ENCODE measurements around the gene LCN2.
"Not testable (repeated sequence)": the region's sequence is repeated elsewhere in the genome, so short reads cannot be mapped to it uniquely, and the experiment has no call there.

The LCN2 gene

DNA sequence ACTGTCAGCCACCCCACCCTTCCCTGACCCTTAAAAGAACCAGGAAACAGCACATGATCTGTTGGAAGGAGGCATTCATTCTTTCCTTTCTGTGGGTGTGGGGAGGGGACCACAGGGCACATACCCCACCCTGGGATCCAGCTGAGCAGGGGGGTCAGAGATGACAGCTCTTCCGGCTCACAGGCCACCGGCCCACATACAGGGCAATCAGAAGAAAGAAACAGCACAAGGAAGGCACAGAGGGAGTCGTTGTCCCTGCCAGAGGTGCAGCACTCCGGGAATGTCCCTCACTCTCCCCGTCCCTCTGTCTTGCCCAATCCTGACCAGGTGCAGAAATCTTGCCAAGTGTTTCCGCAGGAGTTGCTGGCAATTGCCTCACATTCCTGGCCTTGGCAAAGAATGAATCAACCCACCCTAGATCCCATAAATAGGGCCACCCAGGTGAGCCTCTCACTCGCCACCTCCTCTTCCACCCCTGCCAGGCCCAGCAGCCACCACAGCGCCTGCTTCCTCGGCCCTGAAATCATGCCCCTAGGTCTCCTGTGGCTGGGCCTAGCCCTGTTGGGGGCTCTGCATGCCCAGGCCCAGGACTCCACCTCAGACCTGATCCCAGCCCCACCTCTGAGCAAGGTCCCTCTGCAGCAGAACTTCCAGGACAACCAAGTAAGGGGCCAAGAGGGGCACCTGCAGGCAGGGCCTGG is at the start of gene LCN2:
Gene LCN2 (plus strand): TSS at position 453 of the 701 bp plus-strand sequence. CDS start 73 bp downstream, at position 526.
- DNase-seq = no peak

DNA sequence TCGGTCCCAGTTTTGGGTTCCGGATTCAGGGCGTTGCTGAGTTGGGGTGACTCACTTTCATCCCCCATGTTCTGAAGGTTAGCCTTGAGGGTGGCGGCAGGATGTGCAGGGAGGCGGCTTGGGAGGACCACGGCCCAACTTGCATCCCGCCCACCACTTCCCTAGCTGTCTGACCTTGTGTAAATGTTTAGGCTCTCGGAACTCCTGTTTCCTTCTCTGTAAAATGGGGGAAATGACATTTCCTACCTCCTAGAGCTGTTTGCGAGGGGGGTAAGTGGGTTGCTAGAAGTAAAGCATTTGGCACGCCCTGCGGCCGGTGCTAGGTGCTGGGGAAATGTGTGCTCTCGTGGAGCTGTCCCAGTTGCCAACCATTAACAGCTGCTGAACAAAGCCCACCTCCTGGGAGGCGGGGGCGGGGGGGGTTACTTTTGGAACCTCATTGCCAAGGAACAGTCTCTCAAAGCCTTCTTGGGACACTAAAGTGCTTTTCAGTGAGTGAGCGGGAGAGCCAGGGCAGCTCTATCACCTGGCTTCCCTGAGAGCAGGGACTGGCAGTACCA is 49.2 kb upstream of the LCN2 start:
- DNase-seq = no peak

DNA sequence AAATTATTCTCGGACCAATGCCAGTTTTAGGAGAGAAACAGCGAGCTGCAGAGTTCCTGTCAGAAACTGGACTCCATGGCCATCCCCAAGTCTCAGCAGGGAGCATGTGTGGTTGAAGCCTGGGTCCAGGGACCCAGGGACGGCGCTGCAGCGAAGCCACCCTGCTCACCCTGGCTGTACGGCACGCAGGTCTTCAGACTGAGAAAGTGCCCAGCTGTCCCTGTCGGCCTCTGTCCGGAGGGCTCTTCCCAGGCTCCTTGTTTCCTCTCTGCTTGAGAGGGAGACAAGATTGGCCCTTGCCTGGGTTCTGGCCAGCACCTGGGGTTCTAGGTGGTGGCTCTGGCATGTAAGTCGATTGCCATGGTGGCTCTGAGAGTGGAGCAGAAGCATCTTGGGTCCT is 48.7 kb upstream of the LCN2 start:
- no peak for DNase-seq

DNA sequence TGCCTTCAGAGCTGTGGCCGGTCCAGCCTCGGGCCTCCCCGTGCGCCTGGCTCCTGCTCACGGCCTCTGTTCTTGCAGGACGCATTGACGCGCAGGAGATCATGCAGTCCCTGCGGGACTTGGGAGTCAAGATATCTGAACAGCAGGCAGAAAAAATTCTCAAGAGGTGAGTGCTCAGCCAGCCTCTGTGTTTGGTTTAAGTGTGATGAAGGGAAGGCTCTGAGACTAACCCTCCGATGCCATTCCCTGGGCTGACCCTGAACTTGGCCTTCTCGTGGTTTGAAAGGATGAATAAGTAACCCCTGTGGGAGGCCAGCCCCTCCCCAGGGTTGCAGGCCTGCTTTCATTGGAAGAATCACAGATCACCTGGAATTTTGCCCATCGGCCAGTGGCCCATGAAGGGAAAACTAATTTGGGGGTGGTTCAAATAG is 48.0 kb upstream of the LCN2 start:
- no peak for DNase-seq

DNA sequence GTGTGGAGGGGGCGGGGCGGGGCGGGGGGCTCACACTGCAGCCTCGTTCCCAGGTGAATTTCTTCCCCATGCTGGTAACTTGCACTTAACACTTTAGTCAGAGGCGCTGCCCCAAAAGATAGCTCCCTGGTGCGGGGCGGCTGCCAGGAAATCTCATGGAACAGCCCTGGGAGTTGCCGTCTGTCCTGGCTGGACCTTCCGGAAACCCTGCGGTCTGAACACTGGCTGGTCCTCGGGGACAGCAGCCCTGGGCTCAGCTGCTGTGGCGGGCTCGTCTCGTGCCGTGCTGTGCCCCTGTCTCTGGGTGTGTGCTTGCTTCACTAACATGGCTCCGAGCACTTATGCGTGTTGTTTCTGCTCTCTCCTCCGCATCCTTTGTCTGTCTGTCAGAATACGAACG is 47.6 kb upstream of the LCN2 start:
- DNase-seq = peak; percentile 27

DNA sequence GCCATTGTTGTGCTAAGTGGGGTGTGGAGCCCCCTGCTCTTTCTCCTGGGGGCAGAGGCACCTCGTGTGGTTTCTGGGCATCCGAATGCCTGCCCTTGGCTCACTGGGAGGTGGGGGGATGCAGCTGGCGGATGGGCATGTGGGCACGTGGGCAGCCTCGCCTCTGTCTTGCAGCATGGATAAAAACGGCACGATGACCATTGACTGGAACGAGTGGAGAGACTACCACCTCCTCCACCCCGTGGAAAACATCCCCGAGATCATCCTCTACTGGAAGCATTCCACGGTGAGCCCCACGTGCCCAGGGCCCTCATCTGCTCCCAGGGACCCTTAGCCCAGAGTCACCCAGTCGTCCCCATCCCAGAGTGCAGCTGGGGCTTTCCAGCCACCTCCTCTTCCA is 47.1 kb upstream of the LCN2 start:
- no peak for DNase-seq

DNA sequence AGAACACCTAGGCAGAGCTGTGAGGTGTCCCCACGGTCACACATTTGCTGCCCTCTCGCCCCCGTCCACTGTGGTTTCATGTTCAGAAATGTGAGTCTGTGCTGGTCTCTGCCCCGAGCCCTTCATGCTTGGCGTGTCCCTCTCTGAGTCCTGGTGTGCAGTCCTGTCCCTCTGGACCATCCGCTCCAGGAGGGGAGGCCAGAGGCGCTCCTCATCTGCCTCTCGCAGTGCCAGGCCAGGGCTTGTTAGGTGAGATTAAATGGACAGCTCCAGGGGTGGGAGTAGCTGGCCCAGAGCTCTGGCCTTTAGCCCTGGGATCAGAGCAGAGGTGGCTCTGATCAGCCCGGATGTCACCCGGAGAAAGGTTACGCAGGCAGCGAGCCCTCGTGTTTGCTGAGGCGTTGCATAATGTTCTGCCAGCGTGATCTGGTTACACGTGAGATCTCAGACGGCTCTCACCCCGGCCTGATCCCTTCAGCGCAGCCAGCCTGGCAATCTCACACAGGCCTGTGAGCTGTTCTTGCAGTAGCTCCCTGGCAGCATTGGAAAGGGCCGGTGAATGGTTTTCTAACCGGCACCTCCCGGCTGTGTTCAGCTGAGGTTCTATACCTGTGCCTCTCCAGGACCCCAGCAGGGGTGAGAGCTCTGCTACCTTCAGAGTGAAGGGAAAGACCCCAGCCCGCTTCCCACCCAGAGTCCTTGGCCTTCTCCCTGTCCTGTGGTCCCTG is 46.2 kb upstream of the LCN2 start:
- peak; percentile 58 for DNase-seq

DNA sequence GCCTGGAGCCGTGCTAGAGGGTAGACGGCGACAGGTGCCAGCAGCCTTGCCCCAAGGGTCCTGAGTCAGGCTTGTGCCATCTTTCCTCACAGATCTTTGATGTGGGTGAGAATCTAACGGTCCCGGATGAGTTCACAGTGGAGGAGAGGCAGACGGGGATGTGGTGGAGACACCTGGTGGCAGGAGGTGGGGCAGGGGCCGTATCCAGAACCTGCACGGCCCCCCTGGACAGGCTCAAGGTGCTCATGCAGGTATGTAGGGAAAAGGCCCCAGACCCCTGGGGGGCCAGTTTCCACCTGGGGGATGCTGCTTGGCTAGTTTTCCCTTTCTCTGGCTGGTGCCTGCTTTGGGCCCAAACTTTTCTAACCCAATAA is 45.7 kb upstream of the LCN2 start:
- DNase-seq = no peak

DNA sequence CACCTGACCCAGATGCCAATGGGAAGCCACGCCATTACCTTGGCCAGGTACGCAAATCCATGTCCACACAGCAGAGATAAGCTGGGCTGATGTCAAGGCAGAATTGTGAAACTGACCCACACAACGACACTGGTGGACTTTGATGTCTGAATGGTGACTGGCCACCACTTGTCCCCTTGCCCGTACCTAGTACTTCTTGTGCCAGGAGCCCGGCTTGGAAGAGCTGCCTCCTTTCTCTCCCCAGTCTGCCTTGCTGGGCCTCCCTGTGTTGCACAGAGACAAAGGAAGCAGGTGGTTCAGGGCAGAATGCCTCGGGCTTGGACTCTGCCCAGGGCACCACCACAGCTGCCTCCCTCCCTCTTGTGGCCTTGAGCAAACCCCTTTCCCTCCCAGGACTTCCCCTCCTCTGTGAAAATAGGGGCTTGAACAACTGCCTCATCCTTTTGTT is 45.1 kb upstream of the LCN2 start:
- peak; percentile 54 for DNase-seq

DNA sequence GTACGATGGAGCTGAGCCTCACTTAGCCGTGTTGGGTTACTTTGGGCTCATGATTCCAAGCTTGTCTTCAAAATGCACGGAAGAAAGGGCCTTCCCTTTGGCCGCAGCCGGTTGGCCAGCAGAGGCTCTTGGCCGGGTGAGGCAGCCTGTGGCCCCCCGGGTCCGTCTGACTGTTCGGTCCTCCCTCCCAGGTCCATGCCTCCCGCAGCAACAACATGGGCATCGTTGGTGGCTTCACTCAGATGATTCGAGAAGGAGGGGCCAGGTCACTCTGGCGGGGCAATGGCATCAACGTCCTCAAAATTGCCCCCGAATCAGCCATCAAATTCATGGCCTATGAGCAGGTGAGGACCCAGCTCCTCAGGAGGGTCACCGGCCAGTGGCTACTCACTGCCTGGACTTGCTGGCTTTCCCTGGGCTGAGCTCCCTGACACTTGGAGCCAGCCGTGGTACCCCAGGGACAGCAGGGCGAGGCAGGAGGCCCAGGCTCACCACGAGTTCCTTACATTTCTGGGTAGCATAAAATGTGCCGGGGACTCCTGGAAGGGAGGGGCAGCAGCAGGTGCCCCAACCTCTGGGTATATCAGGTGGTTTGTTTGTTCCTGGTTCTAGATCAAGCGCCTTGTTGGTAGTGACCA is 43.6 kb upstream of the LCN2 start:
- DNase-seq = no peak

DNA sequence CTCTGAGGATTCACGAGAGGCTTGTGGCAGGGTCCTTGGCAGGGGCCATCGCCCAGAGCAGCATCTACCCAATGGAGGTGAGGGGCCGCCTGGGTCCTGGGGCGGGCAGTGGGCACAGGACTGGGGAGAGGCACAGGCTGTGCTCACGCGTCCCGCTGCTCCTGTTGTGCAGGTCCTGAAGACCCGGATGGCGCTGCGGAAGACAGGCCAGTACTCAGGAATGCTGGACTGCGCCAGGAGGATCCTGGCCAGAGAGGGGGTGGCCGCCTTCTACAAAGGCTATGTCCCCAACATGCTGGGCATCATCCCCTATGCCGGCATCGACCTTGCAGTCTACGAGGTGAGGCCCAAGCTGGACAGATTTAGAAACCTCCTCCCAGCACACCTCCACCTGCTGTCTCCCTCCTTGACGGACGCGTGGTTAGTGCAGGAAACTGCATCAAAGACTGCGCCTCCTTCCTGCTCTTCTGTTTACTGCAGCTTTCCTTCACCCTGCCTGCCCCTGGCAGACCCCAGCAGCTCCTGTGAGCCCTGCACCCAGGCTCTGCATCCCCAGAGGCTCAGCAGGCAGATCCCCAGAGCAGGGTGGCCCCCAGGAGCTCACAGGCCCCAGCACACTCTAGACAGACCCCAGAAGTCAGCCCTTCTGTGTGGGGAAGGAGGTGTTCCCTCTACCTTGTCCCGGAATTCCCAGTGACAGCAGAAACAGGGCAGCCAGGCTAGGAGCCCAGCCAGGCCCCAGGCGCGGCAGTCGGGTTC is 42.9 kb upstream of the LCN2 start:
- no peak for DNase-seq

DNA sequence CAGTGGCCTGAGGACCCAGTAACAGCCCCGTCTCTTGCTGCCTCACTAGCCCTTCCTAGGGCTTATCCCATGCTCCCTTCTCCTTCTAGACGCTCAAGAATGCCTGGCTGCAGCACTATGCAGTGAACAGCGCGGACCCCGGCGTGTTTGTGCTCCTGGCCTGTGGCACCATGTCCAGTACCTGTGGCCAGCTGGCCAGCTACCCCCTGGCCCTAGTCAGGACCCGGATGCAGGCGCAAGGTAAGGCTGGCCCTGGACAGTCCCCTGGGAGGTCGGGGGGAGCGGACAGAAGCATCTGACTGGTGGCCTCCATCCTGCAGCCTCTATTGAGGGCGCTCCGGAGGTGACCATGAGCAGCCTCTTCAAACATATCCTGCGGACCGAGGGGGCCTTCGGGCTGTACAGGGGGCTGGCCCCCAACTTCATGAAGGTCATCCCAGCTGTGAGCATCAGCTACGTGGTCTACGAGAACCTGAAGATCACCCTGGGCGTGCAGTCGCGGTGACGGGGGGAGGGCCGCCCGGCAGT is 42.2 kb upstream of the LCN2 start:
- DNase-seq = no peak

DNA sequence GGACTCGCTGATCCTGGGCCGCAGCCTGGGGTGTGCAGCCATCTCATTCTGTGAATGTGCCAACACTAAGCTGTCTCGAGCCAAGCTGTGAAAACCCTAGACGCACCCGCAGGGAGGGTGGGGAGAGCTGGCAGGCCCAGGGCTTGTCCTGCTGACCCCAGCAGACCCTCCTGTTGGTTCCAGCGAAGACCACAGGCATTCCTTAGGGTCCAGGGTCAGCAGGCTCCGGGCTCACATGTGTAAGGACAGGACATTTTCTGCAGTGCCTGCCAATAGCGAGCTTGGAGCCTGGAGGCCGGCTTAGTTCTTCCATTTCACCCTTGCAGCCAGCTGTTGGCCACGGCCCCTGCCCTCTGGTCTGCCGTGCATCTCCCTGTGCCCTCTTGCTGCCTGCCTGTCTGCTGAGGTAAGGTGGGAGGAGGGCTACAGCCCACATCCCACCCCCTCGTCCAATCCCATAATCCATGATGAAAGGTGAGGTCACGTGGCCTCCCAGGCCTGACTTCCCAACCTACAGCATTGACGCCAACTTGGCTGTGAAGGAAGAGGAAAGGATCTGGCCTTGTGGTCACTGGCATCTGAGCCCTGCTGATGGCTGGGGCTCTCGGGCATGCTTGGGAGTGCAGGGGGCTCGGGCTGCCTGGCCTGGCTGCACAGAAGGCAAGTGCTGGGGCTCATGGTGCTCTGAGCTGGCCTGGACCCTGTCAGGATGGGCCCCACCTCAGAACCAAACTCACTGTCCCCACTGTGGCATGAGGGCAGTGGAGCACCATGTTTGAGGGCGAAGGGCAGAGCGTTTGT is 41.6 kb upstream of the LCN2 start:
- DNase-seq = no peak

DNA sequence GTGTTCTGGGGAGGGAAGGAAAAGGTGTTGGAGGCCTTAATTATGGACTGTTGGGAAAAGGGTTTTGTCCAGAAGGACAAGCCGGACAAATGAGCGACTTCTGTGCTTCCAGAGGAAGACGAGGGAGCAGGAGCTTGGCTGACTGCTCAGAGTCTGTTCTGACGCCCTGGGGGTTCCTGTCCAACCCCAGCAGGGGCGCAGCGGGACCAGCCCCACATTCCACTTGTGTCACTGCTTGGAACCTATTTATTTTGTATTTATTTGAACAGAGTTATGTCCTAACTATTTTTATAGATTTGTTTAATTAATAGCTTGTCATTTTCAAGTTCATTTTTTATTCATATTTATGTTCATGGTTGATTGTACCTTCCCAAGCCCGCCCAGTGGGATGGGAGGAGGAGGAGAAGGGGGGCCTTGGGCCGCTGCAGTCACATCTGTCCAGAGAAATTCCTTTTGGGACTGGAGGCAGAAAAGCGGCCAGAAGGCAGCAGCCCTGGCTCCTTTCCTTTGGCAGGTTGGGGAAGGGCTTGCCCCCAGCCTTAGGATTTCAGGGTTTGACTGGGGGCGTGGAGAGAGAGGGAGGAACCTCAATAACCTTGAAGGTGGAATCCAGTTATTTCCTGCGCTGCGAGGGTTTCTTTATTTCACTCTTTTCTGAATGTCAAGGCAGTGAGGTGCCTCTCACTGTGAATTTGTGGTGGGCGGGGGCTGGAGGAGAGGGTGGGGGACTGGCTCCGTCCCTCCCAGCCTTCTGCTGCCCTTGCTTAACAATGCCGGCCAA is 40.8 kb upstream of the LCN2 start:
- DNase-seq = no peak

DNA sequence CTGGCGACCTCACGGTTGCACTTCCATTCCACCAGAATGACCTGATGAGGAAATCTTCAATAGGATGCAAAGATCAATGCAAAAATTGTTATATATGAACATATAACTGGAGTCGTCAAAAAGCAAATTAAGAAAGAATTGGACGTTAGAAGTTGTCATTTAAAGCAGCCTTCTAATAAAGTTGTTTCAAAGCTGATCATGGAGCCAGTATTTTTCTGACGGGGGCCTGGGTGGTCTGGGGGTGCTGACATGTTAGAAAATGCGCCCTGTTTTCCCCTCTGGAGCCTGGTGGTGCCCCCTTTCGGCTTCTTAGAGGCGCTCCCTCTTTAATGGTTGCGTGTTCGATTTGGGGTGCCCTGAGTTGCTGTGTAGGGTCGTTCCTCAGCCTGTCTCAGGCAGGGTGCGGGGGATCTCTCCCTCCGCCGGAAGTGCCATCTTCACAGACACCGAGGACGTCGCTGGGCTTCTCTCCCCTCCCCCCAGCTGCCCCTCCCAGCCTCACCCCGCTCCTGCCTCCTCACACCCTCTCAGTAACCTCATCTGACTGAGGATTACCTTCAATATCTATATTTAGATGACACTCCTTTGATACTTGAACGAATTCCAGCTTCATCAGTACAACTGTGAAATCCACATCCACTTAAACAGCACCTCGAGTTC is 40.1 kb upstream of the LCN2 start:
- no peak for DNase-seq

DNA sequence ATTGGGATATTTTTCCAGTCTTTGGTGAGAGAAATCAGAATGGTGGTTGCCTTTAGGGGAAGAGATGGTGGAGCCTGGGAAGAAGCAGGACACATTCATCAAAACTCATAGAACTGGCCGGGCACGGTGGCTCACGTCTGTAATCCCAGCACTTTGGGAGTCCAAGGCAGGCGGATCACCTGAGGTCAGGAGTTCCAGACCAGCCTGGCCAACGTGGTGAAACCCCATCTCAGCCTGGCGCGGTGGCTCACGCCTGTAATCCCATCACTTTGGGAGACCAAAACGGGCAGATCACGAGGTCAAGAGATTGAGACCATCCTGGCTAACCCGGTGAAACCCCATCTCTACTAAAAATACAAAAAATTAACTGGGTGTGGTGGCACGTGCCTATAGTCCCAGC is 37.5 kb upstream of the LCN2 start:
- not testable (repeated sequence) for DNase-seq

DNA sequence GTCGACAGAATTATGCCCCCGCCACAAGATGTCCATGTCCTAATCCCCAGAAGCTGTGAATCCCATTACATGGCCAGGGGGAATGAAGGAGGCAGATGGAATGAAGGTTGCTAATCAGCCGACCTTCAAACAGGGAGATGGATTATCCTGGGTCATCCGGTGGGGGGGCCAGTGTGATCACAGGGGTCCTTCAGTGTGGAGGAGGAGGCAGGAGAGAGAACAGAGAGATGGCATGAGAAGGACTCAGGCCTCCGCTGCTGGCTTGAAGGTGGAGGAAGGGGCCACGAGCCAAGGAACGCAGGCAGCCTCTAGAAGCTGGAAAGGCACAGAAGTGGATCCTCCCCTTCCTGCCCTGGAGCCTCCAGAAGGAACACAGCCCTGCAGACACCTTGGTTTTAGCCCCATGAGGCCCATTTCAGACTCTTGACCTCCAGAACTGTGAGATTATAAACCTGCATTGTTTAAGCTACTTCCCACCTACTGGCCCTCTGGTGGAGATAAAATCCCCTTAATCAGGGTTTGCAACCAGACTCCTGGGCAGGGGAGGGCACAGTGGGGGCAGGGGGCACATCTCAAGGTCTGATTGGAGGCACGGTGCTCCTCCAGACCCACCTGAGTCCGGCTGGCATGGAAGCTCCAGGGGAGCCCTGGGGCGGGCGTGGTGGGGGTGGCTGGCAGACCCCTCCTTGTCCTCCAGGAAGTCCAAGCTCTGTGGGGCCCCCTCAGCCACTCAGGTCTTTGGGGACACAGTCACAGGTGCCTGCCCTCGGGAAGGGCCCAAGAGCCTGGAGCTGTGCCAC is 35.5 kb upstream of the LCN2 start:
- DNase-seq = no peak

DNA sequence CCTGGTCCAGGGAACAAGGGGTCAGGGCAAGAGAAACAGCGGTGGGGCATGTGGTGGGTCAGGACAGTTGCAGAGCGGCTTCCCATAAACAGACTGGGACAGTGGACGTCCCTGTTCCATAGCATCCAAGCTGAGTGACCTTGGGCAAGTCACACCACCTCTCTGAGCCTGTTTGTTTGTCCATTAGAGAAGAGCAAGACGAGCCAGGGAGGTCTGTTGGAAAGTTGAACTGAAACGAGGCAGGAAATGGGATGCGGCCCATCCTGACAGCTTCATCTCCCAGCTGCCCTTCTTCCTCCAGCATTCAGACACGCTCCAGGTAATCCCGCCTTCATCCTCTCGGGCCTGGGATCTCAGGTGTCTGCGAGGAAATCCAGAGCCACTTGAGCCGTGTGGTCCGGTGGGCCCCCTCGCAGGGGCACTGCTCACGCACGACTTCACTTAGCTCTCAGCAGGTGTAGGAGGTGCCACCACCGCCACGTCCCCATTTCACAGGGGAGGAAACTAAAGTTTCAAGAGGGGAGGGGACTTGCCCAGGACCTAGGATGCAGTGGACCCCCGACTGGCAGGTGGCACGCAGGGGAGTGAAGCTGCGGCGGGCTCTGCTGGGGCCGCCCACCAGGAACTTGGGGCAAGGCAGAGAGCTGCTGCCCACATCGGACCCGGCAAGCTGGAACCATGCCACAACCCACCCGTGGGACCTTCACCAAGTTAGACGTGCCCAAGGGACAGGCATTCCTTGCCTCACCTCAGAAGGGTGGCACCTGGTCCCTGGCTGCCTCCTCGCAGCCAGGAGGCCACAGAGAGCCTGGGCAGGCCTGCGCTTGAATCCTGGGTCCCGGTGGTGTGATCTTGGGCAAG is 34.7 kb upstream of the LCN2 start:
- DNase-seq = no peak

Measured in eye (tissue), 1 donor.